Stomach (tissue), 9 donors: ENCODE measurements around the gene TMEM236. TPM values are rescaled to one million over a fixed set of nuclear protein-coding genes. Genes with fewer than 3 reads are reported as not detected.

Experiments used
- DNase-seq, 2 donors: peaks; one replicate each; pipeline versions ENCODE4 v3.0.0 to v3.0.0-alpha.2; 2013 to 2019
- H3K27ac ChIP-seq, 5 donors: fragments of 200-600 bp in 4 of 5; sonication (generic) in 4 of 5; one replicate each; pipeline ENCODE4 v1.5.1; 2013 to 2019; ENCODE audit warnings: mild to moderate bottlenecking in 1 of 5, moderate library complexity in 1 of 5
- H3K27me3 ChIP-seq, 3 donors: fragments of 200-600 bp; sonication (generic); one replicate each; pipeline ENCODE4 v1.5.1; 2017 to 2019; ENCODE audit warnings: mixed run types in 1 of 3
- H3K36me3 ChIP-seq, 4 donors: fragments of 200-600 bp; sonication (generic); 1 replicate in 3 of 4; 2 replicates in 1 of 4; pipeline ENCODE4 v1.5.1; 2016 to 2019
- H3K4me1 ChIP-seq, 4 donors: fragments of 200-600 bp; sonication (generic); one replicate each; pipeline ENCODE4 v1.5.1; 2016 to 2019
- H3K4me3 ChIP-seq, 4 donors: fragments of 200-600 bp; sonication (generic) in 3 of 4; one replicate each; pipeline ENCODE4 v1.5.1; 2016 to 2019; ENCODE audit warnings: mild to moderate bottlenecking in 1 of 4
- H3K9me3 ChIP-seq, 4 donors: fragments of 200-600 bp; sonication (generic); one replicate each; pipeline ENCODE4 v1.5.1; 2016 to 2019
- EP300 ChIP-seq: sonication (generic); formaldehyde crosslinking; IDR thresholded peaks from one replicate; pipeline ENCODE4 v1.6.1; 2017; ENCODE audit warnings: antibody characterized with exemption
- POLR2A ChIP-seq, 4 donors: fragments of 450-650 bp; IDR thresholded peaks; one replicate each; pipeline ENCODE4 v1.6.1; 2016; ENCODE audit warnings: antibody characterized with exemption in 4 of 4, control low read depth in 2 of 4, mild to moderate bottlenecking in 1 of 4, moderate library complexity in 1 of 4
- POLR2AphosphoS5 ChIP-seq, 3 donors: sonication (generic); formaldehyde crosslinking; IDR thresholded peaks; one replicate each; pipeline ENCODE4 v1.6.1; 2016; ENCODE audit warnings: antibody characterized with exemption in 3 of 3
- WGBS, 5 donors: extraction: QIAGEN DNeasy Blood & Tissue Kit in 3 of 5; methylation state at CpG; one replicate each; pipeline versions ENCODE4 v1.1.5 to v1.1.7; 2013 to 2018; 5-methylcytosine and 5-hydroxymethylcytosine counted together
- intact Hi-C: fragments of 100-400 bp; cut with DNase I; formaldehyde crosslinking; loops from one replicate; pipeline ENCODE4 v1.15.1; 2023; ENCODE audit warnings: low total_unique reads
- polyA plus RNA-seq, 3 donors: library from polyadenylated mRNA; stranded (reverse); fragments of 200-250 nt; gene quantifications; one replicate each; pipeline ENCODE4 v1.2.3, GENCODE V29; 2013
- total RNA-seq, 5 donors: library from RNA; depleted of rRNA; stranded (reverse); fragments of >200 nt; gene quantifications; one replicate each; pipeline versions ENCODE4 v1.1.0 to v1.2.3, GENCODE V29; 2014 to 2016
- TF ChIP-seq, protein P1 (sequence below), 7 experiments: fragments of 450-650 bp in 4 of 7; fragments of 200-600 bp in 3 of 7; sonication (generic) in 3 of 7; IDR thresholded peaks; one replicate each; pipeline ENCODE4 v1.5.1; 2016 to 2019; ENCODE audit warnings: antibody characterized with exemption in 7 of 7, control low read depth in 2 of 7, mild to moderate bottlenecking in 1 of 7
- donor health status: healthy with polysubstance abuse.
- donor health status: Bipolar disorder and iron deficiency.
- donor health status: healthy.

TMEM236 gene
- total and polyA plus RNA-seq, 8 donors: 0.08 to 9.6 (median 1.3) TPM; not detected in 2

- peak in 1 of 2 donors; percentile 38 for DNase-seq
- Histone ChIP-seq H3K36me3 (no peaks in the 10 kb centered on the region), H3K4me3 (no peak overlapping the region), H3K4me1 (peaks cover 3 to 14% (median 5%) of the 10 kb centered on the region in 4 donors), H3K9me3 (no peaks in the 10 kb centered on the region), H3K27ac (no peak overlapping the region), H3K27me3 (peaks cover 0 to 3% (median 2%) of the 10 kb centered on the region in 3 donors)
- TF ChIP-seq POLR2AphosphoS5 (IDR thresholded peaks at IDR 0.05) (no peak), EP300 (no peak), POLR2A (IDR thresholded peaks at IDR 0.05) (no peak)
- TF ChIP-seq, protein P1, sequence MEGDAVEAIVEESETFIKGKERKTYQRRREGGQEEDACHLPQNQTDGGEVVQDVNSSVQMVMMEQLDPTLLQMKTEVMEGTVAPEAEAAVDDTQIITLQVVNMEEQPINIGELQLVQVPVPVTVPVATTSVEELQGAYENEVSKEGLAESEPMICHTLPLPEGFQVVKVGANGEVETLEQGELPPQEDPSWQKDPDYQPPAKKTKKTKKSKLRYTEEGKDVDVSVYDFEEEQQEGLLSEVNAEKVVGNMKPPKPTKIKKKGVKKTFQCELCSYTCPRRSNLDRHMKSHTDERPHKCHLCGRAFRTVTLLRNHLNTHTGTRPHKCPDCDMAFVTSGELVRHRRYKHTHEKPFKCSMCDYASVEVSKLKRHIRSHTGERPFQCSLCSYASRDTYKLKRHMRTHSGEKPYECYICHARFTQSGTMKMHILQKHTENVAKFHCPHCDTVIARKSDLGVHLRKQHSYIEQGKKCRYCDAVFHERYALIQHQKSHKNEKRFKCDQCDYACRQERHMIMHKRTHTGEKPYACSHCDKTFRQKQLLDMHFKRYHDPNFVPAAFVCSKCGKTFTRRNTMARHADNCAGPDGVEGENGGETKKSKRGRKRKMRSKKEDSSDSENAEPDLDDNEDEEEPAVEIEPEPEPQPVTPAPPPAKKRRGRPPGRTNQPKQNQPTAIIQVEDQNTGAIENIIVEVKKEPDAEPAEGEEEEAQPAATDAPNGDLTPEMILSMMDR (IDR thresholded peaks at IDR 0.05): no peak
- intact Hi-C loops: no loop called here
- WGBS, 5 donors: 38 to 64% (median 48%) methylated on average over 6 of the region's 6 CpGs
Measured at GRCh38 chr10:17831896-17832295, 79.9 kb downstream of the TMEM236 start.

DNA sequence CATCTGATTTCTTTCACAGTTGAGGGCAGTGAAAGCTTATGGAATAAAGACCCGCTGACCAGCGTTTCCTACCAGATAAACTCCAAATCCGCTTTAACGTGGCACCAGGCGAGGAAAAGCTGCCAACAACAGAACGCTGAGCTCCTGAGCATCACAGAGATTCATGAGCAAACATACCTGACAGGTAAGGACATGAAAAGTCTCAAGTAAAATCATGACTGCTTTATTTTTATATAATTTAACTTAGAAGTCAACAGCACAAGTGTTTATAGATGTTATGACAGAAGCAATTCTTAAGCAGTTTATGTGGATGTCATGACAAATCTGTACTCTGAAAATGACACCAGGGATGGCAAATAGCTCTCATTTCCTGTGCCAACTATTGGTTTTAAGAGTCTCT lies 81.7 kb downstream of the TMEM236 start:
- H3K4me1 ChIP-seq: peaks cover 5 to 26% (median 11%) of the 10 kb centered on the region in 4 donors
- peaks cover 0 to 3% (median 2%) of the 10 kb centered on the region in 3 donors for H3K27me3 ChIP-seq
- DNase-seq: no peak
- H3K9me3 ChIP-seq: no peaks in the 10 kb centered on the region
- H3K27ac ChIP-seq: no peak overlapping the region
- TF ChIP-seq, protein P1 (IDR thresholded peaks at IDR 0.05): no peak
- TF ChIP-seq EP300 (no peak), POLR2AphosphoS5 (IDR thresholded peaks at IDR 0.05) (no peak), POLR2A (IDR thresholded peaks at IDR 0.05) (no peak)
- H3K36me3 ChIP-seq: no peaks in the 10 kb centered on the region
- intact Hi-C loops: no loop called here
- no peak overlapping the region for H3K4me3 ChIP-seq
- 78 to 85% (median 82%) methylated on average over 6 of the region's 6 CpGs for WGBS, 5 donors

DNA sequence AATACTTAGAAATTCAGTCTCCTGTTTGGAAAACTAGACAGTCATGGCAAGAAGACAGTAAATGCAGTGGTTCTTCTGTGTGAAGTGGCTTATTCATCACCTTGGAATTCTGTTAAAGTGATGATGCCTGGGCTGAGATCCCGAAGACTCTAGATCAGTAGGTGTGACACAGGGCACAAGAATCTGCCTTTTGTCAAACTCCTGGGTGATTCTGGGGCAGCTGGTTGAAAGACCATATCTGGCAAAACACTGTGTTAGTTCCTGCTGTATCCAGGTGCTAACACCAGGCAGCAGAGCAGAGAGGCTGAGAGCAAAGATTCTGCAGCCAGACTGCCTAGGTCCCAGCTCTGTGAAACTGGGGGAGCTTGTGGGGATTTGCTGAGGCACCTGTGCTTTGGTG lies 83.7 kb downstream of the TMEM236 start:
- intact Hi-C loops: no loop called here
- Histone ChIP-seq H3K27me3 (peaks cover 0 to 3% (median 2%) of the 10 kb centered on the region in 3 donors), H3K4me3 (no peak overlapping the region), H3K27ac (no peak overlapping the region), H3K36me3 (no peaks in the 10 kb centered on the region), H3K4me1 (peaks cover 5 to 26% (median 11%) of the 10 kb centered on the region in 4 donors), H3K9me3 (no peaks in the 10 kb centered on the region)
- WGBS, 5 donors: 53 to 73% (median 58%) methylated on average over 1 of the region's 1 CpG
- TF ChIP-seq, protein P1 (IDR thresholded peaks at IDR 0.05): no peak
- TF ChIP-seq EP300 (no peak), POLR2AphosphoS5 (IDR thresholded peaks at IDR 0.05) (no peak)
- DNase-seq: no peak

- peaks cover 0 to 3% (median 2%) of the 10 kb centered on the region in 3 donors for H3K27me3 ChIP-seq
- peak overlapping the region in 2 of 4 donors; percentile 2 to 14 for H3K4me3 ChIP-seq
- TF ChIP-seq POLR2AphosphoS5 (IDR thresholded peaks at IDR 0.05) (peak in 2 of 3 donors; percentile 32 to 42), POLR2A (IDR thresholded peaks at IDR 0.05) (no peak)
- H3K36me3 ChIP-seq: no peaks in the 10 kb centered on the region
- H3K4me1 ChIP-seq: peaks cover 5 to 26% (median 11%) of the 10 kb centered on the region in 4 donors
- no peaks in the 10 kb centered on the region for H3K9me3 ChIP-seq
- intact Hi-C loops: no loop called here
- DNase-seq: peak; percentile 61 to 68
- H3K27ac ChIP-seq: no peak overlapping the region
- WGBS, 5 donors: 5 to 14% (median 7%) methylated on average over 8 of the region's 8 CpGs
Measured at GRCh38 chr10:17836942-17837341, 84.9 kb downstream of the TMEM236 start.

GRCh38 chr10:17838080-17838648 lies 86.2 kb downstream of the TMEM236 start:
- H3K4me3 ChIP-seq: no peak overlapping the region
- H3K27ac ChIP-seq: no peak overlapping the region
- intact Hi-C loops: no loop called here
- no peaks in the 10 kb centered on the region for H3K36me3 ChIP-seq
- DNase-seq: peak in 1 of 2 donors; percentile 13
- TF ChIP-seq POLR2A (IDR thresholded peaks at IDR 0.05) (no peak), POLR2AphosphoS5 (IDR thresholded peaks at IDR 0.05) (no peak), EP300 (no peak)
- TF ChIP-seq, protein P1 (IDR thresholded peaks at IDR 0.05): no peak
- peaks cover 0 to 3% (median 2%) of the 10 kb centered on the region in 3 donors for H3K27me3 ChIP-seq
- WGBS, 5 donors: 44 to 63% (median 54%) methylated on average over 9 of the region's 9 CpGs
- H3K4me1 ChIP-seq: peaks cover 5 to 26% (median 11%) of the 10 kb centered on the region in 4 donors
- no peaks in the 10 kb centered on the region for H3K9me3 ChIP-seq
